GM12865 (cell line): Measurements from ENCODE around the gene TMEM187.
"Not testable (repeated sequence)": the region's sequence is repeated elsewhere in the genome, so short reads cannot be mapped to it uniquely, and the experiment has no call there.

ENCODE experiments used
- DNase-seq: peaks from one replicate; pipeline ENCODE4 v3.0.0; 2010; ENCODE audit warnings: low read depth
- H3K4me3 ChIP-seq: 2 replicates; pipeline ENCODE4 v1.5.1; 2011; ENCODE audit warnings: mild to moderate bottlenecking, low read depth, low read length, control low read depth
- CTCF ChIP-seq: IDR thresholded peaks from 2 replicates; pipeline ENCODE4 v1.5.1; 2011; ENCODE audit warnings: low read length, control low read depth, low read depth, inconsistent platforms; ENCODE audit not compliant: insufficient read depth; ENCODE audit errors: missing control alignments

The TMEM187 gene

GRCh38 chrX:153992180-153992579 is 19.6 kb downstream of the TMEM187 start:
- no peak for DNase-seq
- TF ChIP-seq CTCF: no peak

GRCh38 chrX:153993079-153993478 is 20.5 kb downstream of the TMEM187 start:
- H3K4me3 ChIP-seq: no peak overlapping the region
- DNase-seq: no peak
- TF ChIP-seq CTCF: no peak

More at GRCh38 chrX:153992180-153992579, 19.6 kb downstream of the TMEM187 start:
- no peak overlapping the region for H3K4me3 ChIP-seq

GRCh38 chrX:153993978-153994377 is 21.4 kb downstream of the TMEM187 start:
- DNase-seq: no peak
- no peak overlapping the region for H3K4me3 ChIP-seq
- no peak for TF ChIP-seq CTCF

GRCh38 chrX:153994398-153994797 is 21.8 kb downstream of the TMEM187 start:
- H3K4me3 ChIP-seq, DNase-seq: not testable (repeated sequence)

- no peak for TF ChIP-seq CTCF
- DNase-seq: no peak
- no peak overlapping the region for H3K4me3 ChIP-seq
Observed at GRCh38 chrX:153995504-153995903, 22.9 kb downstream of the TMEM187 start.

- no peak for DNase-seq
- no peak overlapping the region for H3K4me3 ChIP-seq
- TF ChIP-seq CTCF: no peak
Observed at GRCh38 chrX:153999359-154000037, 26.9 kb downstream of the TMEM187 start.

- DNase-seq: no peak
- H3K4me3 ChIP-seq: no peak overlapping the region
- no peak for TF ChIP-seq CTCF
Observed at GRCh38 chrX:154000051-154000450, 27.5 kb downstream of the TMEM187 start.
